GM23338 (cell line): ENCODE results near the gene CATSPER3. TPM values are rescaled to one million over a fixed set of nuclear protein-coding genes. Genes with fewer than 3 reads are reported as not detected.
A peak's percentile ranks its signal among the peaks of the same experiment; 100 is the strongest.

ENCODE experiments used
- ATAC-seq: fragments of 200-7000 bp; cut with Tn5 transposase; 3 replicates; pipeline ENCODE4 v1.9.1; 2020
- DNase-seq: peaks from one replicate; pipeline ENCODE4 v3.0.0-alpha.2; 2015; ENCODE audit warnings: low spot score
- H2AFZ ChIP-seq: fragments of 200-600 bp; sonication (generic); 2 replicates; pipeline ENCODE4 v1.8.0; 2016; ENCODE audit warnings: antibody characterized with exemption, mild to moderate bottlenecking, moderate library complexity
- H3F3A ChIP-seq: fragments of 200-600 bp; sonication (generic); replicated peaks from 2 replicates; pipeline ENCODE4 v1.8.0; 2017; ENCODE audit warnings: antibody characterized with exemption, mixed run types, low read depth
- H3K27ac ChIP-seq: fragments of 200-600 bp; sonication (generic); 2 replicates; pipeline ENCODE4 v1.6.1; 2016; ENCODE audit warnings: low read depth
- H3K27me3 ChIP-seq: fragments of 200-600 bp; sonication (generic); 2 replicates; pipeline ENCODE4 v1.8.0; 2016; ENCODE audit warnings: mild to moderate bottlenecking, mixed run types, moderate library complexity; ENCODE audit not compliant: insufficient read depth
- H3K36me3 ChIP-seq: fragments of 200-600 bp; sonication (generic); 2 replicates; pipeline ENCODE4 v1.8.0; 2016; ENCODE audit warnings: mild to moderate bottlenecking; ENCODE audit not compliant: insufficient read depth
- H3K4me1 ChIP-seq: fragments of 200-600 bp; sonication (generic); 2 replicates; pipeline ENCODE4 v1.8.0; 2016; ENCODE audit warnings: mild to moderate bottlenecking, moderate library complexity; ENCODE audit not compliant: insufficient read depth
- H3K4me2 ChIP-seq: fragments of 200-600 bp; sonication (generic); 2 replicates; pipeline ENCODE4 v1.7.1; 2017; ENCODE audit warnings: mixed run types
- H3K4me3 ChIP-seq: fragments of 200-600 bp; sonication (generic); 2 replicates; pipeline ENCODE4 v1.6.1; 2016; ENCODE audit warnings: mixed run types
- H3K79me2 ChIP-seq: fragments of 200-600 bp; sonication (generic); replicated peaks from 2 replicates; pipeline ENCODE4 v1.8.0; 2017; ENCODE audit warnings: mild to moderate bottlenecking; ENCODE audit not compliant: insufficient read depth
- H3K9me2 ChIP-seq: fragments of 200-600 bp; sonication (generic); 2 replicates; pipeline ENCODE4 v1.8.0; 2017; ENCODE audit not compliant: insufficient read depth
- H4K20me1 ChIP-seq: fragments of 200-600 bp; sonication (generic); replicated peaks from 2 replicates; pipeline ENCODE4 v1.8.0; 2017; ENCODE audit warnings: mild to moderate bottlenecking; ENCODE audit not compliant: insufficient read depth
- H3K27ac Mint-ChIP-seq: 2 replicates; pipeline ENCODE4 v1.8.0; 2020; ENCODE audit warnings: inconsistent platforms, mild to moderate bottlenecking, moderate library complexity, mixed read lengths
- H3K27me3 Mint-ChIP-seq: 3 replicates; pipeline ENCODE4 v1.8.0; 2022; ENCODE audit warnings: low read depth, mild to moderate bottlenecking, moderate library complexity, mixed read lengths, inconsistent platforms; ENCODE audit not compliant: insufficient read depth, poor library complexity
- H3K36me3 Mint-ChIP-seq: 3 replicates; pipeline ENCODE4 v1.8.0; 2021; ENCODE audit warnings: low read depth, mild to moderate bottlenecking, inconsistent platforms, moderate library complexity, mixed read lengths
- H3K4me1 Mint-ChIP-seq: 3 replicates; pipeline ENCODE4 v1.8.0; 2020; ENCODE audit warnings: mild to moderate bottlenecking, inconsistent platforms, mixed read lengths
- H3K4me3 Mint-ChIP-seq: 3 replicates; pipeline ENCODE4 v1.8.0; 2021; ENCODE audit warnings: moderate library complexity, mild to moderate bottlenecking, inconsistent platforms, mixed read lengths
- H3K9me3 Mint-ChIP-seq: 3 replicates; pipeline ENCODE4 v1.8.0; 2020; ENCODE audit warnings: moderate library complexity, mild to moderate bottlenecking, inconsistent platforms, mixed read lengths
- CTCF ChIP-seq, 2 experiments: fragments of 200-600 bp in 1 of 2; sonication (generic) in 1 of 2; conservative IDR thresholded peaks; 2 replicates each; pipeline versions ENCODE4 v1.5.1 to v1.6.1; 2016 to 2017; ENCODE audit warnings: antibody characterized with exemption in 2 of 2, low read depth in 2 of 2, mild to moderate bottlenecking in 2 of 2, moderate library complexity in 1 of 2
- EZH2phosphoT487 ChIP-seq: fragments of 200-600 bp; sonication (generic); IDR thresholded peaks from one replicate; pipeline ENCODE4 v1.8.1; 2018; ENCODE audit warnings: antibody characterized with exemption; ENCODE audit not compliant: unreplicated experiment
- JUNB ChIP-seq: IDR thresholded peaks from one replicate; pipeline ENCODE4 v1.6.1; 2016; ENCODE audit warnings: antibody characterized with exemption; ENCODE audit not compliant: unreplicated experiment
- NANOG ChIP-seq: IDR thresholded peaks from 2 replicates; pipeline ENCODE4 v1.6.1; 2016; ENCODE audit warnings: antibody characterized with exemption, borderline replicate concordance
- POLR2AphosphoS5 ChIP-seq: IDR thresholded peaks from 2 replicates; pipeline ENCODE4 v1.6.1; 2016; ENCODE audit warnings: antibody characterized with exemption, low read depth
- ZNF114 ChIP-seq: fragments of 250-450 bp; sonication (Bioruptor Pico); IDR thresholded peaks from 2 replicates; pipeline ENCODE4 v1.5.0; 2020; ENCODE audit warnings: mild to moderate bottlenecking, moderate library complexity
- ZNF331 ChIP-seq: fragments of 250-450 bp; sonication (Bioruptor Pico); IDR thresholded peaks from 2 replicates; pipeline ENCODE4 v1.5.0; 2020; ENCODE audit warnings: low read depth, mild to moderate bottlenecking, moderate library complexity
- ZNF462 ChIP-seq: fragments of 250-450 bp; sonication (Bioruptor Pico); IDR thresholded peaks from 2 replicates; pipeline ENCODE4 v1.5.0; 2020; ENCODE audit warnings: mild to moderate bottlenecking, moderate library complexity
- polyA plus RNA-seq: library from polyadenylated mRNA; unstranded; fragments of >200 nt; fragmentation: Nextera tagmentation; extraction: Ambion mirVana; gene quantifications from 2 replicates; pipeline ENCODE4 v1.2.1, GENCODE V29; 2016
- total RNA-seq: library from RNA; depleted of rRNA; stranded (reverse); fragments of >200 nt; shearing (Covaris generic); gene quantifications from 2 replicates; pipeline ENCODE4 v1.2.3, GENCODE V29; 2014
- TF ChIP-seq, protein P1 (sequence below): IDR thresholded peaks from 2 replicates; pipeline ENCODE4 v1.6.1; 2016; ENCODE audit warnings: antibody characterized with exemption

Gene CATSPER3
- total and polyA plus RNA-seq, 2 experiments from 2014 or later = 0.19 TPM; not detected in 1

GRCh38 chr5:135035678-135036030 is 67.9 kb downstream of the CATSPER3 start:
- Mint-ChIP-seq H3K4me3 (no peak overlapping the region), H3K27ac (no peak overlapping the region), H3K9me3 (peaks cover 7% of the 10 kb centered on the region; the same call in 2 of the 3 replicates), H3K4me1 (peaks cover 21% of the 10 kb centered on the region), H3K36me3 (no peaks in the 10 kb centered on the region), H3K27me3 (peaks cover 89% of the 10 kb centered on the region)
- Histone ChIP-seq H3K4me1 (peaks cover 21% of the 10 kb centered on the region; the same call in 1 of the 2 replicates), H3K36me3 (no peaks in the 10 kb centered on the region), H3K27me3 (peaks cover 99% of the 10 kb centered on the region), H3K79me2 (no peaks in the 10 kb centered on the region), H3K27ac (no peak overlapping the region), H2AFZ (no peak overlapping the region), H3F3A (peaks cover 4% of the 10 kb centered on the region; the same call in 1 of the 2 replicates), H4K20me1 (peaks cover 14% of the 10 kb centered on the region), H3K4me2 (no peak overlapping the region), H3K4me3 (no peak overlapping the region), H3K9me2 (no peaks in the 10 kb centered on the region)
- ATAC-seq (no peak), DNase-seq (no peak)
- TF ChIP-seq ZNF462 (no peak), ZNF114 (CRISPR knock-in tag) (no peak), EZH2phosphoT487 (no peak)

DNA sequence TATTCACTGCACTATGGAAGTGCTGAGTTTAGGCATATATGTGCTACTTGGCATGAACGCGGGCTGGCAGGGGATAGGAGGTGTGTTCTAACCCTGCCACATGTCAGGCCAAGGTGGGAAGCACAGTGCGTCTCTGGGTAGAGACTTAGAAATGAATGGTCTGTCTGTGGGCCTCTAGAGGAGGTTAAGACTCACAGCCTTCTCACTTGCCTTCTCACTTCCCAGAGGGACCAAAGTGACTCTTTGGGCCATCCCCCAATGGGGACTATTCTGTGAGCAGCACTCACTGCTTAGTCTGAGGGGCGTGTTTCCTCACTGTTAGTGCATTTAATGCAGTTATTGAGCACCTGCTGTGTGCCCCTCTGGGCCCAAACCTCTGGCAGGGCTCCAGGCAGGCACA is 68.7 kb downstream of the CATSPER3 start:
- Histone ChIP-seq H3K4me2 (no peak overlapping the region), H3K4me1 (peaks cover 16% of the 10 kb centered on the region; the same call in 1 of the 2 replicates), H4K20me1 (peaks cover 18% of the 10 kb centered on the region), H3F3A (peaks cover 10% of the 10 kb centered on the region), H2AFZ (no peak overlapping the region), H3K4me3 (no peak overlapping the region), H3K27ac (no peak overlapping the region), H3K79me2 (no peaks in the 10 kb centered on the region), H3K36me3 (no peaks in the 10 kb centered on the region), H3K27me3 (peaks cover 99% of the 10 kb centered on the region), H3K9me2 (no peaks in the 10 kb centered on the region)
- Mint-ChIP-seq H3K27me3 (peaks cover 89% of the 10 kb centered on the region), H3K27ac (no peak overlapping the region), H3K4me1 (peaks cover 22% of the 10 kb centered on the region), H3K36me3 (no peaks in the 10 kb centered on the region), H3K9me3 (peaks cover 7% of the 10 kb centered on the region), H3K4me3 (no peak overlapping the region)
- ATAC-seq (no peak), DNase-seq (no peak)
- TF ChIP-seq NANOG (no peak), POLR2AphosphoS5 (no peak), ZNF331 (CRISPR knock-in tag) (no peak), JUNB (no peak), CTCF (conservative IDR thresholded peaks at IDR 0.05; ENCODE audit: low read depth in 2 of 2) (no peak), EZH2phosphoT487 (peak; percentile 9)
- TF ChIP-seq, protein P1, sequence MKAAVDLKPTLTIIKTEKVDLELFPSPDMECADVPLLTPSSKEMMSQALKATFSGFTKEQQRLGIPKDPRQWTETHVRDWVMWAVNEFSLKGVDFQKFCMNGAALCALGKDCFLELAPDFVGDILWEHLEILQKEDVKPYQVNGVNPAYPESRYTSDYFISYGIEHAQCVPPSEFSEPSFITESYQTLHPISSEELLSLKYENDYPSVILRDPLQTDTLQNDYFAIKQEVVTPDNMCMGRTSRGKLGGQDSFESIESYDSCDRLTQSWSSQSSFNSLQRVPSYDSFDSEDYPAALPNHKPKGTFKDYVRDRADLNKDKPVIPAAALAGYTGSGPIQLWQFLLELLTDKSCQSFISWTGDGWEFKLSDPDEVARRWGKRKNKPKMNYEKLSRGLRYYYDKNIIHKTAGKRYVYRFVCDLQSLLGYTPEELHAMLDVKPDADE = no peak
